Muscle of back (tissue), 11 donors: ENCODE results near the gene MARCHF6. TPM values are rescaled to one million over a fixed set of nuclear protein-coding genes. Genes with fewer than 3 reads are reported as not detected.

Experiments
- DNase-seq, 3 donors: peaks; one replicate each; pipeline versions ENCODE4 v3.0.0 to v3.0.0-alpha.2; 2013
- polyA plus RNA-seq, 10 donors: library from polyadenylated mRNA; unstranded; fragments of 120-200 nt; gene quantifications; one replicate each; pipeline ENCODE4 v1.2.1, GENCODE V29; 2013; ENCODE audit not compliant: insufficient read length in 10 of 10

Gene MARCHF6
- polyA plus RNA-seq, 10 donors, result 81.2 to 128 (median 99.7) TPM

- no peak for DNase-seq
These were observed 31.6 kb upstream of the MARCHF6 start for GRCh38 chr5:10321882-10322281.

- no peak for DNase-seq
These were observed 29.7 kb upstream of the MARCHF6 start for GRCh38 chr5:10323588-10324488.

GRCh38 chr5:10324518-10325370 is 28.8 kb upstream of the MARCHF6 start:
- DNase-seq, result no peak

- DNase-seq, result no peak
These were observed 25.2 kb upstream of the MARCHF6 start for GRCh38 chr5:10328323-10328722.

- no peak for DNase-seq
These were observed 24.1 kb upstream of the MARCHF6 start for GRCh38 chr5:10329446-10329819.

- DNase-seq, result peak; percentile 74 to 92 (median 79)
These were observed 23.5 kb upstream of the MARCHF6 start for GRCh38 chr5:10329820-10330481.

GRCh38 chr5:10330511-10331230 is 22.8 kb upstream of the MARCHF6 start:
- peak in 1 of 3 donors; percentile 67 for DNase-seq

GRCh38 chr5:10331341-10331796 is 22.1 kb upstream of the MARCHF6 start:
- peak; percentile 68 to 88 (median 82) for DNase-seq

GRCh38 chr5:10332301-10332700 is 21.2 kb upstream of the MARCHF6 start:
- no peak for DNase-seq

GRCh38 chr5:10333154-10334006 is 20.1 kb upstream of the MARCHF6 start:
- DNase-seq, result peak in 2 of 3 donors; percentile 49 to 79

GRCh38 chr5:10334831-10335230 is 18.7 kb upstream of the MARCHF6 start:
- DNase-seq, result no peak

- DNase-seq, result no peak
These were observed 17.6 kb upstream of the MARCHF6 start for GRCh38 chr5:10335711-10336470.

GRCh38 chr5:10337107-10337506 is 16.4 kb upstream of the MARCHF6 start:
- DNase-seq, result no peak

GRCh38 chr5:10337986-10338385 is 15.5 kb upstream of the MARCHF6 start:
- DNase-seq, result no peak

GRCh38 chr5:10338686-10339057 is 14.8 kb upstream of the MARCHF6 start:
- DNase-seq, result no peak

- DNase-seq, result no peak
These were observed 14.3 kb upstream of the MARCHF6 start for GRCh38 chr5:10339058-10339811.

- no peak for DNase-seq
These were observed 13.5 kb upstream of the MARCHF6 start for GRCh38 chr5:10339958-10340357.

GRCh38 chr5:10343486-10343885 is 10.0 kb upstream of the MARCHF6 start:
- no peak for DNase-seq
